H1 (cell line): ENCODE results near the gene TMEM255B. TPM values are rescaled to one million over a fixed set of nuclear protein-coding genes. Genes with fewer than 3 reads are reported as not detected.

Experiments
- CTCF ChIA-PET: fragments of 300-600 bp; sonication (Branson Sonifier 250); formaldehyde crosslinking; loops from one replicate; lab custom pipeline; 2021; ENCODE audit not compliant: partially characterized antibody; lab: Charles Lee
- POLR2A ChIA-PET: fragments of 300-600 bp; sonication (Branson Sonifier 250); formaldehyde crosslinking; loops from one replicate; lab custom pipeline; 2021; ENCODE audit warnings: inconsistent platforms; ENCODE audit not compliant: partially characterized antibody; lab: Charles Lee
- DNase-seq, 2 experiments: peaks; one replicate each; pipeline versions ENCODE4 v3.0.0 to v3.0.0-alpha.2; 2010 to 2022; ENCODE audit warnings: low spot score in 2 of 2, low read depth in 1 of 2, mixed read lengths in 1 of 2
- FAIRE-seq: peaks from 2 replicates; lab custom pipeline; 2011; peaks lifted over from hg19 to GRCh38; lab: Jason Lieb, UNC
- H2AFZ ChIP-seq: 2 replicates; pipeline ENCODE4 v1.8.1; 2012; ENCODE audit warnings: low read length, inconsistent platforms
- H2AK5ac ChIP-seq: 2 replicates; pipeline ENCODE4 v1.6.1; 2013; ENCODE audit warnings: low read depth, low read length
- H2BK120ac ChIP-seq: replicated peaks from 2 replicates; pipeline ENCODE3; 2013; ENCODE audit warnings: low read depth, low read length, inconsistent platforms
- H2BK12ac ChIP-seq: 2 replicates; pipeline ENCODE4 v1.6.1; 2013; ENCODE audit warnings: low read depth, low read length
- H2BK15ac ChIP-seq: 2 replicates; pipeline ENCODE4 v1.6.1; 2013; ENCODE audit warnings: low read length
- H2BK20ac ChIP-seq: 2 replicates; pipeline ENCODE4 v1.6.1; 2013; ENCODE audit warnings: low read length
- H2BK5ac ChIP-seq: 2 replicates; pipeline ENCODE4 v1.6.1; 2013; ENCODE audit warnings: low read depth, low read length
- H3K14ac ChIP-seq: 2 replicates; pipeline ENCODE4 v1.6.1; 2013; ENCODE audit warnings: inconsistent platforms; ENCODE audit not compliant: insufficient read length
- H3K18ac ChIP-seq: 2 replicates; pipeline ENCODE4 v1.6.1; 2013; ENCODE audit warnings: low read length; ENCODE audit errors: extremely low read depth
- H3K23ac ChIP-seq: 2 replicates; pipeline ENCODE4 v1.6.1; 2013; ENCODE audit warnings: inconsistent platforms; ENCODE audit not compliant: insufficient read length
- H3K23me2 ChIP-seq: 2 replicates; pipeline ENCODE4 v1.6.1; 2013; ENCODE audit warnings: low read depth, low read length
- H3K27ac ChIP-seq: 2 replicates; pipeline ENCODE4 v1.6.1; 2011; ENCODE audit warnings: low read depth, low read length, inconsistent platforms
- H3K27me3 ChIP-seq, 4 experiments: replicated peaks in 1 of 4; 1 replicate in 1 of 4; 2 replicates in 3 of 4; pipeline versions ENCODE4 v1.6.1 to v1.8.1; 2011 to 2013; ENCODE audit warnings: low read length in 3 of 4, mild to moderate bottlenecking in 3 of 4, inconsistent platforms in 2 of 4, mixed read lengths in 2 of 4, moderate library complexity in 1 of 4; ENCODE audit not compliant: control insufficient read depth in 3 of 4, insufficient read depth in 3 of 4; ENCODE audit errors: extremely low read depth in 1 of 4
- H3K36me3 ChIP-seq, 4 experiments: 2 replicates each; pipeline versions ENCODE4 v1.6.1 to v1.8.1; 2011 to 2013; ENCODE audit warnings: mild to moderate bottlenecking in 4 of 4, low read length in 3 of 4, moderate library complexity in 2 of 4, control low read depth in 1 of 4, inconsistent platforms in 1 of 4; ENCODE audit not compliant: insufficient read depth in 4 of 4, control insufficient read depth in 2 of 4
- H3K4ac ChIP-seq: replicated peaks from 2 replicates; pipeline ENCODE3; 2013; ENCODE audit warnings: low read length, low read depth, mixed read lengths, inconsistent platforms; ENCODE audit not compliant: insufficient read length
- H3K4me1 ChIP-seq, 4 experiments: replicated peaks in 1 of 4; 1 replicate in 1 of 4; 2 replicates in 3 of 4; pipeline versions ENCODE4 v1.6.1 to v1.8.1; 2011 to 2013; ENCODE audit warnings: low read length in 3 of 4, inconsistent platforms in 2 of 4, mixed read lengths in 1 of 4; ENCODE audit not compliant: insufficient read depth in 4 of 4, control insufficient read depth in 3 of 4
- H3K4me2 ChIP-seq, 2 experiments: 2 replicates each; pipeline versions ENCODE4 v1.6.1 to v1.8.1; 2011 to 2013; ENCODE audit warnings: low read depth in 2 of 2, low read length in 2 of 2, control low read depth in 1 of 2, inconsistent platforms in 1 of 2, mild to moderate bottlenecking in 1 of 2; ENCODE audit not compliant: insufficient read depth in 1 of 2
- H3K4me3 ChIP-seq, 4 experiments: fragments of 200-600, 300-600 bp in 1 of 4; sonication (generic), shearing (Covaris generic), sonication (Bioruptor Twin) in 1 of 4; 2 replicates each; pipeline versions ENCODE4 v1.5.1 to v1.8.1; 2011 to 2016; ENCODE audit warnings: low read length in 4 of 4, low read depth in 3 of 4, control low read depth in 2 of 4, inconsistent platforms in 2 of 4, mild to moderate bottlenecking in 2 of 4, mixed read lengths in 1 of 4, moderate library complexity in 1 of 4; ENCODE audit not compliant: insufficient read depth in 2 of 4; ENCODE audit errors: extremely low read depth in 1 of 4
- H3K56ac ChIP-seq: replicated peaks from 2 replicates; pipeline ENCODE3; 2013; ENCODE audit warnings: low read depth, mild to moderate bottlenecking, mixed read lengths, low read length, inconsistent platforms; ENCODE audit not compliant: insufficient read length
- H3K79me1 ChIP-seq: 2 replicates; pipeline ENCODE4 v1.6.1; 2013; ENCODE audit warnings: low read depth, low read length, control low read depth
- H3K79me2 ChIP-seq, 2 experiments: 2 replicates each; pipeline versions ENCODE4 v1.6.1 to v1.8.1; 2012 to 2013; ENCODE audit warnings: low read length in 2 of 2, mild to moderate bottlenecking in 2 of 2, inconsistent platforms in 1 of 2; ENCODE audit not compliant: insufficient read depth in 2 of 2, control insufficient read depth in 1 of 2
- H3K9ac ChIP-seq, 4 experiments: replicated peaks in 1 of 4; 1 replicate in 1 of 4; 2 replicates in 3 of 4; pipeline versions ENCODE4 v1.6.1 to v1.8.1; 2011 to 2013; ENCODE audit warnings: low read depth in 3 of 4, low read length in 3 of 4, control low read depth in 2 of 4, mild to moderate bottlenecking in 2 of 4, moderate library complexity in 2 of 4, inconsistent platforms in 1 of 4; ENCODE audit errors: extremely low read depth in 1 of 4
- H3K9me3 ChIP-seq, 2 experiments: 2 replicates each; pipeline versions ENCODE4 v1.6.1 to v1.8.1; 2012 to 2013; ENCODE audit warnings: mild to moderate bottlenecking in 2 of 2, moderate library complexity in 2 of 2, control low read depth in 1 of 2, inconsistent platforms in 1 of 2, low read depth in 1 of 2, low read length in 1 of 2, mixed read lengths in 1 of 2; ENCODE audit not compliant: insufficient read depth in 2 of 2
- H4K20me1 ChIP-seq, 2 experiments: replicated peaks in 1 of 2; 2 replicates each; pipeline versions ENCODE3 to v1.8.1; 2011 to 2013; ENCODE audit warnings: inconsistent platforms in 2 of 2, low read length in 2 of 2, mild to moderate bottlenecking in 1 of 2; ENCODE audit not compliant: insufficient read depth in 2 of 2, control insufficient read depth in 1 of 2
- H4K5ac ChIP-seq: 2 replicates; pipeline ENCODE4 v1.6.1; 2013; ENCODE audit warnings: low read length, low read depth, mixed read lengths, inconsistent platforms; ENCODE audit not compliant: insufficient read length
- H4K8ac ChIP-seq: 2 replicates; pipeline ENCODE4 v1.8.0; 2013; ENCODE audit warnings: mild to moderate bottlenecking, moderate library complexity, low read length, inconsistent platforms; ENCODE audit not compliant: insufficient read depth; ENCODE audit errors: extremely low read depth
- H4K91ac ChIP-seq: replicated peaks from 2 replicates; pipeline ENCODE3; 2013; ENCODE audit warnings: low read length, mixed read lengths, inconsistent platforms; ENCODE audit not compliant: insufficient read length
- CREB1 ChIP-seq: IDR thresholded peaks from 2 replicates; pipeline ENCODE4 v1.6.1; 2012; ENCODE audit warnings: inconsistent platforms
- EP300 ChIP-seq, 2 experiments: IDR thresholded peaks; 1 replicate in 1 of 2; 2 replicates in 1 of 2; pipeline ENCODE4 v1.6.1; 2011 to 2012; ENCODE audit warnings: low read depth in 2 of 2, low read length in 2 of 2, mild to moderate bottlenecking in 2 of 2, borderline replicate concordance in 1 of 2, inconsistent platforms in 1 of 2, moderate library complexity in 1 of 2
- EZH2 ChIP-seq: fragments of 200-600 bp; sonication (generic); IDR thresholded peaks from 2 replicates; pipeline ENCODE4 v1.7.1; 2012; ENCODE audit warnings: low read depth, mild to moderate bottlenecking, moderate library complexity, low read length, inconsistent platforms; ENCODE audit not compliant: severe bottlenecking
- RBBP5 ChIP-seq: IDR thresholded peaks from 2 replicates; pipeline ENCODE4 v1.7.1; 2012; ENCODE audit warnings: low read depth, mild to moderate bottlenecking, inconsistent platforms, low read length, moderate library complexity, borderline replicate concordance
- SAP30 ChIP-seq: fragments of 300-600 bp; sonication (generic); IDR thresholded peaks from 2 replicates; pipeline ENCODE4 v1.7.1; 2012; ENCODE audit warnings: low read length, moderate library complexity, mild to moderate bottlenecking, inconsistent platforms; ENCODE audit not compliant: insufficient read depth, insufficient replicate concordance
- WGBS, 2 experiments: shearing (Covaris generic) in 1 of 2; methylation state at CpG; one replicate each; pipeline versions ENCODE4 v1.1.6 to v1.1.7; 2013 to 2015; ENCODE audit warnings: low lambda C conversion rate in 2 of 2, mixed read lengths in 2 of 2, inconsistent platforms in 1 of 2, low coverage in 1 of 2, missing lambda C conversion rate in 1 of 2; ENCODE audit not compliant: insufficient replicate concordance in 2 of 2, insufficient coverage in 1 of 2, insufficient read length in 1 of 2; ENCODE audit errors: extremely low coverage in 1 of 2, missing lambda C conversion rate in 1 of 2; 5-methylcytosine and 5-hydroxymethylcytosine counted together
- polyA plus RNA-seq, 7 experiments: library from polyadenylated mRNA; depleted of rRNA in 3 of 7; stranded (reverse) in 5 of 7; unstranded in 2 of 7; fragments of >200 nt in 5 of 7; fragments of 200-250 nt in 2 of 7; gene quantifications; 1 replicate in 5 of 7; 2 replicates in 1 of 7; 4 replicates in 1 of 7; pipeline versions ENCODE4 v1.2.1 to v1.2.3, GENCODE V29; 2011 to 2013; ENCODE audit warnings: missing spikeins in 2 of 7, mixed read lengths in 2 of 7
- total RNA-seq: library from RNA; stranded (reverse); fragmentation: NEBNext Ultra II Directional; extraction: Animal tissue kit (Norgen Biotek cat#: 25700); gene quantifications from 2 replicates; pipeline ENCODE4 v1.2.1, GENCODE V29; 2021

The TMEM255B gene
- total and polyA plus RNA-seq, 2 of the 8 experiments (the other 6 are each of a cell fraction or from before 2014, with no cell fraction given) = 3.4 to 4.4 TPM

DNA sequence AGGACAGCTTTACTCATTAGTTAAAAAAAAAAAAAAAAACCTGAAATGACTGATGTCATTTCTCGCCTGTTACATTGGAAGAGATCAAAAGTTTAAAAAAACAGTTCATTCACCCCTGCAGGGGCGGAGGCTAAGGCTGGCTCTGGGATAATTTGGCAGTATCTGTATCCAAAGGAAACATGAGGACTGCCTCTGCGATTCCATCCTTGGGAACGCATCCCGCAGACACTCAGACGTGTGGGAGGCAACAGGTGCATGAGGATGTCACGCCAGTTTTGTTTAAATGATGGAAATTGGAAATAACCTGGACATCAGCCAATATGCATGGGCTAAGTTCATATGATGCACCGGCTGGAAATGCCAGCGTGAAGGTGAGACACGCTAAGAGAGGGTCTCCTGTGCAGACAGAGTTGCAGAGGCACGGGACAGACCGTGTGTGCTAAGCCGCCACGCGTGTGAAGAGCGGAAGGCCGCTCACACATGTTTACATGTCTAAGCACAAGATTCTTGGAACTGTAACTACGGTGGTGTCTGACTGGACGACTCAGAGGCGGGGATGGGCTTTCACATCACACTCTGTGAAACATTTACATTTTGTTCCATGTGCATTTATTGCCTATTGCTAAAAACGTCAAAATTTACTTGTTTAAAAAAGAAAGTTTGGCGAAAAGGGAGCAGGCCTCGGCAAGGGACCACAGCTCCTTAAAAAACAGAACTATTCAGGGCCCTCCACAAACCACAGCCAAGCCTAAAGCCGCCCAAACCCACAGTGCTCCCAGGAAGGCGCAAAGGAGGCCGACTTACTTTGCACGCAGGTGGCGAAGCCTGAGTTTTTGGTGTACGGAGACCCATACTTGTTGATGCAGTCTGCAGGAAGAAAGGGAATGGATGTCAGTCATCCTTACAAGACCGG is 87.0 kb downstream of the TMEM255B start:
- Histone ChIP-seq H3K9ac (no peak overlapping the region), H3K9me3 (no peaks in the 10 kb centered on the region), H4K91ac (no peak overlapping the region), H3K4me3 (no peak overlapping the region), H3K79me2 (0 out of 4 replicates have a peak, but pooled peaks cover 0 to 5% of the 10 kb centered on the region in 2 experiments), H2BK5ac (no peak overlapping the region), H3K56ac (no peak overlapping the region), H3K14ac (no peak overlapping the region), H2BK12ac (no peak overlapping the region), H4K5ac (no peak overlapping the region), H3K23me2 (peaks cover 1% of the 10 kb centered on the region; the same call in 1 of the 2 replicates), H3K79me1 (no peaks in the 10 kb centered on the region; the same call in 1 of the 2 replicates), H3K18ac (no peak overlapping the region), H3K23ac (no peak overlapping the region), H2BK15ac (no peak overlapping the region), H4K20me1 (peaks cover 0 to 3% of the 10 kb centered on the region in 2 experiments), H3K4me2 (no peak overlapping the region), H2AK5ac (0 out of 2 replicates have a peak overlapping the region, but pooled peaks have one; percentile 39), H3K4me1 (peaks cover 0 to 6% (median 2%) of the 10 kb centered on the region in 4 experiments; a peak in 4 of 7 replicates), H3K4ac (no peak overlapping the region), H2AFZ (no peak overlapping the region), H2BK120ac (no peak overlapping the region), H3K36me3 (no peaks in the 10 kb centered on the region), H4K8ac (no peak overlapping the region), H2BK20ac (no peak overlapping the region), H3K27me3 (no peaks in the 10 kb centered on the region), H3K27ac (no peak overlapping the region)
- FAIRE-seq (no peak), DNase-seq (no peak)
- ChIA-PET CTCF (interaction anchor here (0.6 to 1.1 kb wide), 3 partner anchors 9 to 72 kb away, joined by 3 to 4 read pairs (median 3); no protein-coding TSS in a partner anchor), POLR2A (interaction anchor here (0.7 kb wide), 1 partner anchor 16 kb away, joined by 3 read pairs; no protein-coding TSS in a partner anchor)
- TF ChIP-seq EZH2 (no peak), CREB1 (no peak), RBBP5 (no peak), EP300 (IDR thresholded peaks at IDR 0.05; ENCODE audit: borderline replicate concordance in 1 of 2, low read depth in 2 of 2, low read length in 2 of 2) (no peak), SAP30 (no peak)
- 92% methylated on average over 30 of the region's 30 CpGs; no CpG with 5 or more reads in 1 of the 2 experiments for WGBS, 2 experiments
